Endodermal cell (in vitro differentiated cells): ENCODE results near the gene TCF4. TPM values are rescaled to one million over a fixed set of nuclear protein-coding genes. Genes with fewer than 3 reads are reported as not detected.

Source experiments
- DNase-seq: peaks from one replicate; pipeline ENCODE4 v3.0.0-alpha.2; 2017
- H3K27ac ChIP-seq: 2 replicates; pipeline ENCODE4 v1.5.1; 2013; ENCODE audit warnings: mild to moderate bottlenecking, low read depth, low read length, moderate library complexity
- H3K27me3 ChIP-seq: 2 replicates; pipeline ENCODE4 v1.6.1; 2013; ENCODE audit warnings: mild to moderate bottlenecking, low read length, moderate library complexity; ENCODE audit not compliant: insufficient read depth, control insufficient read depth, poor library complexity, severe bottlenecking
- H3K36me3 ChIP-seq: 2 replicates; pipeline ENCODE4 v1.7.0; 2013; ENCODE audit warnings: mild to moderate bottlenecking, low read length, moderate library complexity; ENCODE audit not compliant: control insufficient read depth, insufficient read depth
- H3K4me1 ChIP-seq: one replicate; pipeline ENCODE4 v1.7.0; 2013; ENCODE audit warnings: low read length; ENCODE audit not compliant: control insufficient read depth, insufficient read depth
- H3K4me3 ChIP-seq: 2 replicates; pipeline ENCODE4 v1.5.1; 2013; ENCODE audit warnings: mild to moderate bottlenecking, low read length, moderate library complexity
- H3K9ac ChIP-seq: 2 replicates; pipeline ENCODE4 v1.6.1; 2013; ENCODE audit warnings: mild to moderate bottlenecking, low read length, moderate library complexity; ENCODE audit not compliant: poor library complexity, severe bottlenecking; ENCODE audit errors: extremely low read depth
- H3K9me3 ChIP-seq: 2 replicates; pipeline ENCODE4 v1.6.1; 2013; ENCODE audit warnings: mild to moderate bottlenecking, low read length, moderate library complexity; ENCODE audit not compliant: control insufficient read depth
- H3K27ac Mint-ChIP-seq: 2 replicates; pipeline ENCODE4 v1.8.0; 2020; ENCODE audit warnings: mixed read lengths
- H3K27me3 Mint-ChIP-seq: 2 replicates; pipeline ENCODE4 v1.8.0; 2021; ENCODE audit warnings: mild to moderate bottlenecking, mixed read lengths; ENCODE audit not compliant: insufficient read depth
- H3K36me3 Mint-ChIP-seq: 2 replicates; pipeline ENCODE4 v1.8.0; 2020; ENCODE audit warnings: low read depth, mixed read lengths
- H3K4me1 Mint-ChIP-seq: 2 replicates; pipeline ENCODE4 v1.8.0; 2020; ENCODE audit warnings: mixed read lengths
- H3K4me3 Mint-ChIP-seq: 2 replicates; pipeline ENCODE4 v1.8.0; 2020; ENCODE audit warnings: mild to moderate bottlenecking, moderate library complexity, mixed read lengths
- H3K9me3 Mint-ChIP-seq: 2 replicates; pipeline ENCODE4 v1.8.0; 2020; ENCODE audit warnings: mild to moderate bottlenecking, mixed read lengths
- WGBS, 2 experiments: methylation state at CpG; one replicate each; pipeline versions ENCODE4 v1.1.5 to v1.1.7; 2013; ENCODE audit warnings: missing lambda C conversion rate in 2 of 2, mixed read lengths in 1 of 2; ENCODE audit not compliant: insufficient coverage in 1 of 2, insufficient read length in 1 of 2; 5-methylcytosine and 5-hydroxymethylcytosine counted together
- long read RNA-seq, 4 experiments: library from polyadenylated mRNA in 2 of 4; library from RNA in 1 of 4; library from capped mRNA in 1 of 4; stranded (forward) in 3 of 4; unstranded in 1 of 4; transcript quantifications; one replicate each; pipeline ENCODE4 v2.0.0, GENCODE V29; 2020 to 2021; ENCODE audit warnings: inconsistent platforms in 1 of 4
- polyA plus RNA-seq, 2 experiments: library from polyadenylated mRNA; stranded (reverse); fragments of 50-300 nt; gene quantifications; one replicate each; pipeline ENCODE4 v1.2.3, GENCODE V29; 2013
- total RNA-seq, 2 donors: library from RNA; stranded (reverse); fragmentation: NEBNext Ultra II Directional in 1 of 2; extraction: Animal tissue kit (Norgen Biotek cat#: 25700) in 1 of 2; gene quantifications; 2 replicates in 1 of 2; 3 replicates in 1 of 2; pipeline ENCODE4 v1.2.1, GENCODE V29; 2021
- TF ChIP-seq, protein P1 (sequence below): fragments of 200-600 bp; sonication (generic); conservative IDR thresholded peaks from 2 replicates; pipeline ENCODE4 v1.5.0; 2021; ENCODE audit warnings: antibody characterized with exemption, mild to moderate bottlenecking

Gene TCF4
- 10 to 100 TPM; 40.4 to 58.5 TPM for total RNA-seq
- 69.6 TPM for polyA plus RNA-seq (2013, experiment 1 of 2)
- 65.7 TPM for polyA plus RNA-seq (2013, experiment 2 of 2)
- long read RNA-seq, experiment 1, partial matches to known transcripts: 1 of 6 reads
- long read RNA-seq, experiment 1, other reads (novel, unspliced or antisense): 5 of 6 reads
- long read RNA-seq, experiment 2, full-length matches to known transcripts: 12 of 22 reads
- long read RNA-seq, experiment 2, partial matches to known transcripts: 3 of 22 reads
- long read RNA-seq, experiment 2, other reads (novel, unspliced or antisense): 7 of 22 reads
- long read RNA-seq, experiment 3, full-length matches to known transcripts: 30 of 57 reads
- long read RNA-seq, experiment 3, partial matches to known transcripts: 9 of 57 reads
- long read RNA-seq, experiment 3, other reads (novel, unspliced or antisense): 18 of 57 reads
- long read RNA-seq, experiment 4, partial matches to known transcripts: 1 of 4 reads
- long read RNA-seq, experiment 4, other reads (novel, unspliced or antisense): 0 of 4 reads

DNA sequence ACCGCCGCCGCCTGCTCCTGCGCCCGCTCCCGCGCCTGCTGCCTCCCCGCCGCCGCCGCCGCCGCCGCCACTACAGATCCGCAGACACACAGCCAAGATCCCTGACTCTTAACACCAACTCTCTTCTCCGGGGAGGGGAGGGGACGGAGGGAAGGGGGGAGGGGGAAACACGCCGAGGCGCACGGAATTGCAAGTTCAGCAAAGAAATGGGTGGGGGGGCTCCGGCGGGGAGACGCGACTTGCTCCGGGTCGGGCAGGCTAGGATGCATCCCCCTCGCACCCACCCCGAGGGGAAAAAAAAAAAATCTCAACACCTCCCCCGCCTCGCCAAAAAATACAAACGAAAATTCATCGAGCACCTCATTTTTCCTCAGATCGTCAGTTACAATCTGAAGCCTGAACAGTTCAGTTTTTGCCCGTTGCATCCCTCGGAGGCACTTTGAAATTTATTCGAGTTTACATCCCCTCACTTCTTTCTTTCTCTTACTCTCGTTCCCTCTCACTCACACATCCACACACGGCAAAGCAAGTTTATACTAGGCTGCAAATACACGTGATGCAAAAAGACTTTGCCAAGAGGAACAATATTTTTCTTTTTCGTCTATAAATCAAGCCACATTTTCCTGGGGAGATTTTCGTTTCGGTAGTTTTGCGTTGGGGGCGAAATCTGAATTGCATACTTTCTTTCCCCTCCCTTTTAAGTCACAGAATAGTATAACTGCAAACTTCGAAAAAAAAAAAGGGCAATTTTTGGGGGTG, at the start of gene TCF4:
Gene TCF4, minus strand, starts transcription at position 82 of the 759 bp plus-strand sequence. CDS start 1,076 bp downstream, outside the sequence.
- H3K4me1 ChIP-seq: peaks cover 4% of the 10 kb centered on the region
- H3K9ac ChIP-seq: peak within 1 kb of the TSS; percentile 78
- H3K9me3 ChIP-seq: no peaks in the 10 kb centered on the region
- 0% methylated on average over 9 to 27 of the region's 46 CpGs for WGBS, 2 experiments
- H3K4me3 Mint-ChIP-seq: peak within 1 kb of the TSS; percentile 77
- H3K36me3 ChIP-seq: no peaks in the 10 kb centered on the region
- peak within 1 kb of the TSS; percentile 90 for H3K27ac Mint-ChIP-seq
- H3K36me3 Mint-ChIP-seq: peaks cover 4% of the 10 kb centered on the region
- H3K27me3 Mint-ChIP-seq: no peaks in the 10 kb centered on the region
- H3K27ac ChIP-seq: peak within 1 kb of the TSS; percentile 83
- H3K27me3 ChIP-seq: no peaks in the 10 kb centered on the region
- peak; percentile 89 for DNase-seq
- TF ChIP-seq, protein P1, sequence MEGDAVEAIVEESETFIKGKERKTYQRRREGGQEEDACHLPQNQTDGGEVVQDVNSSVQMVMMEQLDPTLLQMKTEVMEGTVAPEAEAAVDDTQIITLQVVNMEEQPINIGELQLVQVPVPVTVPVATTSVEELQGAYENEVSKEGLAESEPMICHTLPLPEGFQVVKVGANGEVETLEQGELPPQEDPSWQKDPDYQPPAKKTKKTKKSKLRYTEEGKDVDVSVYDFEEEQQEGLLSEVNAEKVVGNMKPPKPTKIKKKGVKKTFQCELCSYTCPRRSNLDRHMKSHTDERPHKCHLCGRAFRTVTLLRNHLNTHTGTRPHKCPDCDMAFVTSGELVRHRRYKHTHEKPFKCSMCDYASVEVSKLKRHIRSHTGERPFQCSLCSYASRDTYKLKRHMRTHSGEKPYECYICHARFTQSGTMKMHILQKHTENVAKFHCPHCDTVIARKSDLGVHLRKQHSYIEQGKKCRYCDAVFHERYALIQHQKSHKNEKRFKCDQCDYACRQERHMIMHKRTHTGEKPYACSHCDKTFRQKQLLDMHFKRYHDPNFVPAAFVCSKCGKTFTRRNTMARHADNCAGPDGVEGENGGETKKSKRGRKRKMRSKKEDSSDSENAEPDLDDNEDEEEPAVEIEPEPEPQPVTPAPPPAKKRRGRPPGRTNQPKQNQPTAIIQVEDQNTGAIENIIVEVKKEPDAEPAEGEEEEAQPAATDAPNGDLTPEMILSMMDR: no peak
- H3K9me3 Mint-ChIP-seq: no peaks in the 10 kb centered on the region
- peaks cover 26% of the 10 kb centered on the region for H3K4me1 Mint-ChIP-seq
- H3K4me3 ChIP-seq: peak within 1 kb of the TSS; percentile 99

DNA sequence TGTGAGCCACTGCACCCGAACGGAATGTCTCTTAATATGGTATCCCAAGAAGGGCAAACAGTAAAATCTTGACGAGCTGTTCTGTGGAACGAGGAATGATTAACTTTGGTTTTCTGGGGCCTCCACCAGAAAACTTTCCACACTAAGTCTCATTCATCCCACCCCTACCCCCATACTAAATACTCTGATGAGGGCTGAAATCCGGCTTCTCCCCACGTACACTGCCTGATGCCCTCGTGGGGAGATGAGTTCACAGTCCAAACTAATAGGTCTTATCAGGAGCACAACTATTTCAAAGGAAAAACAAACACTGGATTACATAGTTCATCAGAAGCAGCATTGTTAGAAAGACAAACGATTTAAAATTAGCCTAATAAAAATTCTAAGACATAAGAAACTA, 49.2 kb upstream of the TCF4 start:
- H3K27me3 ChIP-seq: no peaks in the 10 kb centered on the region
- 88 to 96% methylated on average over 3 to 7 of the region's 8 CpGs for WGBS, 2 experiments
- no peaks in the 10 kb centered on the region for H3K4me1 Mint-ChIP-seq

DNA sequence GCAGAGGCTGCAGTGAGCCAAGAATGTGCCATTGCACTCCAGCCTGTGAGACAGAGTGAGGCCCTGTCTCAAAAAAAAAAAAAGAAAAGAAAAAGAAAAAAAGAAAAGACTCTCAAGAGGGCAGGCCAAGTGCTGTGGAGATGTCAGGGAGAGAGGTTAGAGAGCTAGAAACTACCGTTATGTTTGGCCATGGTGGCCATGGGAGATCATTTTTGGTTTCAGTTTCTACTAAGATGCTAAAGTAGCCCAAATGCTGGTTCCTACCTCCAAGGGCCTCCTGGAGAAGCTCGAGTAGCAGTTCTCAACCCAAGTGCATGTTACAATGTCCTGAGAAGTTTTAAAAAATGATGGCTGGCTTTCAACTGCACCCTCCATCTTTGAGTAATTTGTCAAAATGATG, 47.4 kb upstream of the TCF4 start:
- H3K4me3 Mint-ChIP-seq: no peak overlapping the region
- H3K4me1 Mint-ChIP-seq: no peaks in the 10 kb centered on the region
- H3K27me3 ChIP-seq: no peaks in the 10 kb centered on the region

More for the DNA sequence above, 49.2 kb upstream of the TCF4 start:
- H3K27me3 Mint-ChIP-seq: no peaks in the 10 kb centered on the region
- Histone ChIP-seq H3K27ac (no peak overlapping the region), H3K4me1 (no peaks in the 10 kb centered on the region), H3K9ac (no peak overlapping the region), H3K9me3 (peaks cover 4% of the 10 kb centered on the region), H3K4me3 (no peak overlapping the region), H3K36me3 (no peaks in the 10 kb centered on the region)
- DNase-seq: no peak
- no peak overlapping the region for H3K27ac Mint-ChIP-seq
- TF ChIP-seq, protein P1: no peak
- H3K36me3 Mint-ChIP-seq: no peaks in the 10 kb centered on the region
- H3K9me3 Mint-ChIP-seq: no peaks in the 10 kb centered on the region
- H3K4me3 Mint-ChIP-seq: no peak overlapping the region

More for the DNA sequence above, 47.4 kb upstream of the TCF4 start:
- no peak overlapping the region for H3K27ac ChIP-seq
- DNase-seq: no peak
- TF ChIP-seq, protein P1: no peak
- H3K9me3 ChIP-seq: no peaks in the 10 kb centered on the region
- H3K9ac ChIP-seq: no peak overlapping the region
- H3K27ac Mint-ChIP-seq: no peak overlapping the region
- H3K36me3 Mint-ChIP-seq: no peaks in the 10 kb centered on the region
- no peaks in the 10 kb centered on the region for H3K36me3 ChIP-seq
- no peaks in the 10 kb centered on the region for H3K9me3 Mint-ChIP-seq
- H3K4me3 ChIP-seq: no peak overlapping the region
- H3K4me1 ChIP-seq: no peaks in the 10 kb centered on the region
- H3K27me3 Mint-ChIP-seq: no peaks in the 10 kb centered on the region
- WGBS, 2 experiments: 44 to 47% methylated on average over 2 of the region's 2 CpGs
